Hindlimb muscle (tissue), 1 donor: ENCODE data around the gene ELMO1. TPM values are rescaled to one million over a fixed set of nuclear protein-coding genes. Genes with fewer than 3 reads are reported as not detected.

ENCODE experiments used
- DNase-seq: peaks from one replicate; pipeline ENCODE4 v3.0.0-alpha.2; 2013
- polyA plus RNA-seq: library from polyadenylated mRNA; unstranded; fragments of 120-200 nt; gene quantifications from one replicate; pipeline ENCODE4 v1.2.1, GENCODE V29; 2013; ENCODE audit not compliant: insufficient read length

Gene ELMO1
- polyA plus RNA-seq, 1 donor, result 28.3 TPM

DNA sequence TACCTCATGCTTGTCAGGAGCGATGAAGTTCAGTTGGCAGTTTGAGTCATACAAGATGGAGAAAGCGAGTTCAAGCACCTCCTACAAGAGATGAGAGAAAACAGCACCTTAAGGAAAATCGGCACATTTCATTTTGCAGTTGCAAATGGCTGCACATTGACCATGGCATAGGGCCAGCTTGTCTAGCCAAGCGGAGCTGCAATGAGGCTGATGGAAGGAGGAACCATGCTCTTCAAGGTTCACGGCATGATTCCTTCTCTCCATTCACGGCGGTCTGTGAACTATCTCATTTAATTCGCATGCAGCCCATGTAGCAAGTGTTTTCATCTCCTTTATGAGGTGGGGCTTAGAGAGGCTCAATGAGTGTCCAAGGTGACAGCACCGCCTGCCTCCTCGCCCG is 587.0 kb downstream of the ELMO1 start:
- no peak for DNase-seq

DNA sequence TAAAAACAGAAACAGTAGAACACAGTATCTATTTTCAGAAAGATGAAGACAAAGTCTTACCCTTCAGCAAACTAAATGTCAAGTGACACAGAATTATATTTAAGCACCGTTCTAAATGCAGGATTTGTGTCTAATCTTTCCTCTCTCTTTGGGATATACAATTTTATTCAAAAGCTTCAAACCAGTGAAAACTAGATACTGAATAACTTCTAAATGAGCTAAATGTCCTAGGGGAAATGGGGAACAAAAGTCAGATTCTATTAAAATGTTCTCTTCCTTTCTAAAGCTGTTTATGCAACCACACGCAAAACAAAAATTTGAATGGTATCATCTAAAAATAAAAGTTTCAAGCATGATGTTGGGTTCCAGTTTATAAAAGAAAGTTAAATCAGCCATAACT is 588.0 kb downstream of the ELMO1 start:
- no peak for DNase-seq

DNA sequence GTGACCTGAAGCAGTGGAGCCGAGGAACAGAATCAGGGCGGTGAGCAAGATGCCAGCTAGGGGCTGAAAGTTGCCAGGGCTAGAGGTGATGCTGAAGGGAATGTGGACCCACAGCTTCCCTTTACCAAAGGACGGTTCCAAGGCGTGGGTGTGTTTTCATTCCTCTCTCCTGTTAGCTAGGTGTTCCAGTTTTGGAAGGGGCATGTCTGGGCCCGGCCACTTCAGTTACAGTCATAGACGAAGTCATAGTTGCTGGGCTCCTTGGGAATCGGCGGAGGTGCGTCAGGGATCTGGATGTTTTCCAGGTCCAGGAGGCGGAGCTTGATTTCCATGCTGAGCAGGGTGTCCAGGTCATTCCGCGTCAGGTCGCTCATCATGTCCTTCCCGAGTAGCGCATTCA is 593.3 kb downstream of the ELMO1 start:
- no peak for DNase-seq

DNA sequence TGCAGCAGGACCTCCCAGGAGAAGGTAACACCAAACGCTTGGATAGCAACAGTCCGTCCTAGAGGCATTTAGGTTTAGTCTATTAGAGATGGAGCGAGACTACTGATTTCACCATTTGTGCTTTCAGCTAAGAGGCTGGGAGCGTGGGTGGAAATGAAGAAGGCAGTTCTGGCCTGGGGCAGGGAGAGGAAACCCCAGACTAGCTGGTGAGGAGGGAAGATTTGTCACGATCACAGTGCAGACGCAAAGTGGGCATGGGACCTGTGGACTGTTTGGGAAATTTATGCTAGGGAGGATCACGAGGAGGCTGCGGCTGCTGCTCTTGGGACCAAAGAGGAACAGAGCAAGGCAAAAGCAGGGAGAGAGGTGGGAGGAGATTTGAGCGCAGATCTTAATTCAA is 594.0 kb downstream of the ELMO1 start:
- no peak for DNase-seq

DNA sequence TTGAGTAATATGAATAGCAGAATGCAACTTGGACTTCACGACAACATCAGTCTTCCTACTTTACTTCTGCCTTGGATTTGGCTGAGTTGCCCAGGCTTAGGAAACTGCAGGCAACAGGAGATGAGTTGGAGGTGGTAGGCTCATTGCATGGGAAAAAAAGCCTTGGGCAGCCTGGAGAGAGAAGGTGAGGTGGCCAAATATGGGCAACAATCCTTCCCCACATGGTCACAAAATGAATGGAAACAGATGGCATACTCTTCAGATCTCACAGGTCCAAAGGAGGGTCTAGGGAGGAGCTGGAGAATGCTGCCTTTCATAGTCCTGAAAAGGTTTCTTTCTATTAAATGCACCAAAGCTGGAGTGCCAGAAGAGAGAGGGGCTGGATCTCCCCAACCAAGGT is 595.7 kb downstream of the ELMO1 start:
- DNase-seq, result no peak

DNA sequence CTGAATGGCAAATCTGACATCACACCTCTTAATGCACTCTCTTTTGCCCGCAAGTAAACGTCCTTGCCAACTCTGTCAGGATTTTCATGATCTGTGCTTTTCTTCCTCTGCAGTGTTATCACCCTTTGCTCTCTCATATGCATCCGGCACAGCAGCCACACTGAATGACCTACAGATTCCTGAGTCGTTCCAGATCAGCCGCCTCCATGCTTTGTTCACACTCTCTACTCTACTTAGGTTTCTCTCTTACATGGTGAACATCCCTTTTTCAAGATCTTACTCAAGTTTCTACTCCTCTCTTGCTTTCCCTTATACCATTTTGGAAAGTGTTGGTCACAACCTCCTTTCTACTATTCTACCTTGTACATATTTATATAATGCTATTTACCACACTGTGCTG is 596.6 kb downstream of the ELMO1 start:
- DNase-seq, result no peak

DNA sequence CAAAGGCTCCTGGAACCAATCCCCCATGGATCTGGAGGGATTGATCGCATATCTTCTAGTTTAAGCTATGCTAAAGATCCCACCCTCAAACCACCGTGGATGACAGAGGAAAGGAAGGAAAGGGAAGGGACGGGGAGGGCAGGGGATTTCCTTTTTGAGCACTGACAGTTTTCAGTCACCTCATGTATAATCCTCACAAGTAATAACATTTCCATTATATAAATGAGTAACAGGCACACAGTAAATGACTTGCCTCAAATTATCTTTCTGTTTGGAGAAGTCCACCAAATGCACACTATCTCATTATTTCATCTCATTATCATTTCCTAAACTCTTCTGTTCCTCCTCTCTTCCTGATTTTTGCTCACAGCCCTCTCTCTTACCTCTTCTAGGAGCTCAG is 597.3 kb downstream of the ELMO1 start:
- DNase-seq, result no peak

DNA sequence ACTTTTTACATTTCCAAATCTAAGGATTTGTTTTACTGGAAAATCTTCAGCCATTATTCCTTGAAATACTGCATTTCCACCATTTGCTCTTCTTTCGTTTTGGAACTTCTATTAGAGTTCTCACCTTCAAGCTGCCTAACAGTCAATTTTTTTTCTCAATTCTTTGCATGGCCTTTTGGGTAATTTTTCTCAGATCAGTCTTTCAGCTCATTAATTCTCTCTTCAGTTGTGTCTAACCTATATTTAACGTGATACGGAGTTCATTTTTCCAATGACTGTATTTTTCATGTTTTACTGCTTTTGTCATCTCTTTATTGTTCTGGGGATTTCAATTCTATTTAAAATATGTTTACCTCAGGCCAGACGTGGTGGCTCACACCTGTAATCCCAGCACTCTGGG is 600.7 kb downstream of the ELMO1 start:
- no peak for DNase-seq

DNA sequence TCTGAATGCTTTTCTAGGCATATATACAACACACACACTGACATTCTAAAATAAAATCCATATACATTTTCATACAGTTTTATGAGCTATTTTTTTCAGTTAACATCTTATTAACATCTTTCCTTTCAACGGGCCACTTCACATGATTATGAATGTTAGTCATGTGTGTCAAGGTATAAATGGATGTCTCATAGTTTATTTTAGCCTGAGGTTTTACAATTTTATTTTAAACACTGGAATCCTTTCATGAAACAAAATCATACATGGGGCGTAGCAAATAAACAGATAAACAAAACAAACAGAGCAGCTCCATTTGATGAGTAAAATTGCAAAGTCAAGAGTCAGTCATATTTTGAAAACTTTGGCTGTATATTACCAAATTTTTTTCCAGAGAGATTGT is 604.3 kb downstream of the ELMO1 start:
- DNase-seq, result no peak

DNA sequence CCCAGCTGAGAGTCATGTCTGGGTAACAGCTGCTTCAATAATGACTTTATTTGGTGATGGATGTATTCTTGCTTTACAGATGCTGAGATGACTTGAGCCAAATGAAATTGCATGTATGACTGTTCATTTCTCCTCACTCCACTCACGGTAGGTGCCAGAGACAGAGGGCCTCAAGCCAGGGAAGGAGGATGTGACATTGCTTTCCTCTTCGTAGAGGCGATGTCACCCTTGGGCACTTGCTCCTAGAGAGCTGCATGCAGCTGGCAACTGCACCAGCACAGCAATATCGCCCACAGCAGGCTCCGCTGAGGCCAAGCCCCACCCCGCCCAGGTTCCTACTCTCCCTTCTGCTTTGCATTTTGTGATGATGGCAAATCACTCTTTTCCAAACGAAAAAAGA is 607.8 kb downstream of the ELMO1 start:
- no peak for DNase-seq

DNA sequence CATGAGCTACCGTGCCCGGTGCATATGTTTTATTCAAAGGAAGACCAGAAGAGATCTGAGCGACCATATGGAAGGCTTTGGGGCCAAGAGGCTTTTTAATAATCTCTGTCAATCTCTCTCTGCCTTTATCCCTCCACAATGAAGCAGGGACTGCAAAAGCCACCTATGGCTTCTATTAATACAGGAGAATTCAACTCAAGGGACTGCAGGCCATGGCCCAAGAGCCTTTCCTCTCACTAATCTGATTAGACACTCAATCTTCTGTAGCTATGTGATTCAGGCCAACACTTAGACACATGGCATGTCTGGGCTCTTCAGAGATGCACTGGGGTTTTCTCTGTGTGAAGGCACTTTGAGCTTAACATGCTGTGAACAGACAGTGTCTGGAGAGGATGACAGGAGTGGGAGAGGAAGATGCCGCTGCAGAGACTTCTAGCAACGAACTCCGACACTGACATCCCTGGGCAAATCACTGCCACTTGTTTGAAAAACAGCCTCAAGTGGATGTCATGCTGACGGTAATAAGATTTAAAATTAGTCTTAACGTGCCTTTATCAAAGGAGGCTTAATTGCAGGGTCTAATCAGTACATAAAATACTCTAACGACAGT is 609.9 kb downstream of the ELMO1 start:
- DNase-seq, result no peak

DNA sequence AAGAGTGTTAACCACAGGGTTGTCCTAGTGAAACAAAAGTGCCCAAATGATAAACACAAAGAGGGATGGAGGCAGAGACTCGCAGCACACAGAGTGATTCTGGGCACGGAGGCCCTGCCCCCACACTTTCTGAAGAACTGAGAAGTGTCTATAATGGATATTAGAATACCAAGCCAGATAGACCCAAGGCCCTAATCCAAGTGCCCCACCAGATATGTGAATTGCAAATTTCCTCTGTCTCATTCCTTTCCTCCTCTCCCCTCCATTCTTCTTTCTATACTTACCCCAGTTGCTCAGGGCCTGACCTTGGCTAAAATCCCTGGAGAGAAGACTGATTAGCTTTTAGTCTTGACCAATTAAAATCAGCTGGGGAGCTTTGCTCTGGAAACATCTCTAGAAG is 617.6 kb downstream of the ELMO1 start:
- DNase-seq, result no peak

DNA sequence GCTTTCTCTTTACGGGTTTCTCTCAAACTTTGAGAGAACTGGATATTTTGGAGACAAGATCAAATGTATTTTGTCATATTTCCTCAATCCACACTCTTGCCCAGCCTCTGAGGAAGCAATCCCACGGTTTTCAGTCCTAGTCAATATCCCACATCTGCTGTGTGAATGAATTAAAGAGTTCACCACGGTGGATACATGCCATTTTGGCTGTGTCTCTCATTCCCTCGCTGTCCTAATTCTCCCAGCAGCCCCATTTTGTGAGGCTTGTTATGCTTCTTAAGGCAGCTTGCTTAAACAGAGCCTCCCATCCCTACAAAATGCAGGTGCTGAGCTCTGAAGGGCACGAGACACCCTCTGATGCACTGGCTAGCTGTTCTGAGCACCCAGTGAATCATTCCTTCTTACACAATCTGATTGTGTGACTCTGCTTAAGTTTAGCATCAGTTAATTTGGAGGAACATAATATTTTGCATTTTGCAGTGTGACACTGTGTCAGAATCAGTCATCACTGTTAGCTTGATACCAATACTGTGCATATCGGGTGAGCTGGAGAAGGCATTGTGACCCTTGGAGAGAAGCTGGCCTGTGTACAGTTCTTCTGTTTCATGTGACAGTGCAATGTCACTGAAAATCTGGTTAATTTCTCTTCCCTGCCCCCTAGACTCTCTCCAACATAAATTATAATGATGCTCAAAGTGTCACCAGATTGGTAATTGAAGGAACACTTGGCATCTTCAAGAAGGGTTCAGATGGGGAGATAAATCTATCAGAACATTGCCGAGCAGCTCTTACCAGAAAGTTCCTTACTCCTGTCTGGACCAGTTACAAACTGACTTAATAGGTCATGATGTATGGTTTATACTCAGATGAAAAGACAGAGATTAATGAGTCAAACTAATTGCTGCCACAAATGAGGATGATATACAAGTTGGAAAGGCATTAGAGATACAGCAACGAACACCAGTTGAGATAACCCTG is 620.6 kb downstream of the ELMO1 start:
- DNase-seq, result no peak

DNA sequence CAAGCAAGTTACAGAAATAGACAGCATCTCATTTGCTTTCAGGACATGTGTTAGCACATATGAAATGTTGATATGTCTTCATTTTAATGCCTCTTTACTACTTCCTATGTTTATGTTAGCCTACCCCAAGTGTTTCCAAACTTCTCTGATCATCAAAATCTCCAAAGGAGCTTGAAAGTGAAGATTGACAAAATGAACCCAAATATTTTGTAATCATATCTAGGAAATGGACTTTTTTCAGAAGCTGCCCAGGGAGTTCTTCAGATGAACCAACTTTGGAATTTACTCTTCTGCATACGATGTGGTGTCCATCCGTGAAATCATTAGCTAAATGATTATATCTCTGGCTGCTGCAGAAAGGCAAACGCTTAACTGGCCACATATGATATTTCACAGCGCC is 623.2 kb downstream of the ELMO1 start:
- DNase-seq, result no peak

DNA sequence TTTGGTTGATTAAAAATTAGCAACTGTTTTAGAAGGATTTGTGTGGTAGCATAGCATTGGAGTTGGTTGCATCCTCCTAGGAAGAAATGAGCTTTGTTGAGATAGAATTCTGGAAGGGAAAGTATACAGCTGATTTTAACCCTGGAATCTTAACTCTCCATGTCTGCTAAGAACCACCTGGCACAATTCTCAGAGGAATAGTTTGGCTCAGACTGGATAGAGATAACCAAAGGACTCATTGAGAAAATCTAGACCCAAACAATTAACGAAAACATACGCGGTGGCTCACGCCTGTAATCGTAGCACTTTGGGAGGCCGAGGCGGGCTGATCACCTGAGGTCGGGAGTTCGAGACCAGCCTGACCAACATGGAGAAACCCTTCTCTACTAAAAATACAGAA is 625.3 kb downstream of the ELMO1 start:
- DNase-seq, result no peak

DNA sequence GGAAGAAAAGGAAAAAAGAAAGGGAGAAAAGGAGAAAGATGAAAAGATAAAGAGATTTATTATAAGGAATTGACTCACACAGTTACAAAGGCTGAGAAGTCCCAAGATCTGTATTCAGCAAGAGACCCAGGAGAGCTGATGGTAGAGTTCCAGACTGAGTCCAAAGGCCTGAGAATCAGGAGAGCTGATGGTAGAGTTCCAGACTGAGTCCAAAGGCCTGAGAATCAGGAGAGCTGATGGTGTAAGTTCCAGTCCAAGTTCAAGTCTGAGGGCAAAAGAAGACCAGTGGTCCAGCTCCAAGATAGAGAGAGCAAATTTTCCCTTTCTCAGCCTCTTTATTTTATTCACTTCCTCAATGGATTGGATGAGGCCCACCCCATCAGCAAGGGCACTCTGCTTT is 627.0 kb downstream of the ELMO1 start:
- DNase-seq, result no peak

DNA sequence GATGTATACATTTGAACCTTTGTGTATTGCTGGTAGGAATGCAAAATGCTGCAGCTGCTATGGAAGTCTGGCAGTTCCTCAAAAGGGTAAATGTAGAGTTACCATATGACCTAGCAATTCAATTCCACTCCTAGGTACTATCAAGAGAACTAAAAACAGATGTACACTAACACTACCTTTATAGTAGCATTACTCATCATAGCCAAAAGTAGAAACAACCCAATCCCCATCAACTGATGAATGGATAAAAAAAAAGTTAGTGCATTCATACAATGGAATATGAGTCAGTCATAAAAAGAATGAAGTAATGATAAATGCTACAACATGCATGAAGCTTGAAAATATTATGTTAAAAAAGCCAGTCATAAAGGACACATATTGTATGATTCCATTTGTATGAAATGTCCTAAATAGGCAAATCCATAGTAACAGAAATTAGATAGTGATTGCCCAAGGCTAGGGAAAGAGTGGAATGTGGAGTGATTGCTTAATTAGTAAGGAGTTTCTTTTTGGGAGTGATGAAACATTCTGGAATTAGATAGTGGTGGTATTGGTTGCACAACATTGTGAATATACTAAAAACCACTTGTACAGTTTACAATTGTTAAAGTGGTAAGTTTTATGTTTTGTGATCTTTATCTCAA is 628.0 kb downstream of the ELMO1 start:
- no peak for DNase-seq

DNA sequence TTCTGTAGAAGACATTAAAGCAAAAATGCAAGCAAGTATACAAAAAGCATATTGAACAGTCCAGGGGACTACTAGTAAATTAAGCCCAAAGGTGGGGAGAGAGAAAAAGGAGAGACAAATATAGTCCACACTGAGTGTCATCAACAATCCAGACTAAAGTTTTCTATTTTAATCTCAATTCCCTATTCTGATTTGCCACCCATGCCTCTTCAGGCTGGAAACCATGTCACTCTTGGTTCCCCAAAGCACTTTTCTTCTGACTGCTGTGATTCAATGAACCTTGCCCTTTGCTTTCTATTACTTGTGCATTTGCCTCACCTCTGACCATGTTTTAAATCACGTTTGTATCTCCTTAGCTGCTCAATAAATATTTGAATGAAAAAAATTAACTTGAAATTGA is 629.0 kb downstream of the ELMO1 start:
- no peak for DNase-seq

DNA sequence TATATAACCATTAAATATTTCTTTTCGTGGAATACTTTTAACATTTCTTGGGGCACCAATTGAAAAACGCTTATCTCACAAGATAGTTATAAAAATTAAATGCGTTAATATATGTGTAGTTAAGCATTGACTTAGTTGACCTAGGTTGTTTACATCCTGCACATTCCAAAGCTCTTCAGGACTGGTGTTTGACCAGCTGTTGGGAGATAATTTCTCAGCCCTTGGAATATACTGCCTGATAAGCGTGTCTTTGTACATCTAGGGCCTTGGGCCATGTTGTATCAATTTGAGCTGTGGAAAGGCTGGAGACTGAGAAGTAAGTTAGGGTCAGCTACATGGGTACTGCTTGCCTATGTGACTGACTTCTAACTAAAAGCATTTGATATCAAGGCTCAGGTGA is 634.4 kb downstream of the ELMO1 start:
- DNase-seq, result no peak

DNA sequence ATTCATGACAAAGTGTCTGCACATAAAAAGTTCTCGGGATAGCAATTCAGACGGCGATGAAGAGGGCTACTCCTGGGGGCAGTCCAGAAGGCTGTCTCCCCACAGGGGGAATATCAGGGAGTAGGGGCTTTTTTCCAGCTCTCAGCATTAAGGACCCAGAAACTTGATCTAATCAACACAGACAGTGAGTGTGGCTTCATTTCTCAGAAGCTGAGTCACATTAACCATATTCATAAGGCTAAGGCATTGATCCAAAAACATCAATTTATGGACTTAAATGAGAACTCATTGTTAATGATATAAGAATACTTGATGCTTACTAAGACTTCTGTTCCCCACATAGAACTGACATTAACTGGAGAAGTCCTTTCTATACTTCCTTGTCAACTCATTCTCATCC is 636.9 kb downstream of the ELMO1 start:
- DNase-seq, result no peak

DNA sequence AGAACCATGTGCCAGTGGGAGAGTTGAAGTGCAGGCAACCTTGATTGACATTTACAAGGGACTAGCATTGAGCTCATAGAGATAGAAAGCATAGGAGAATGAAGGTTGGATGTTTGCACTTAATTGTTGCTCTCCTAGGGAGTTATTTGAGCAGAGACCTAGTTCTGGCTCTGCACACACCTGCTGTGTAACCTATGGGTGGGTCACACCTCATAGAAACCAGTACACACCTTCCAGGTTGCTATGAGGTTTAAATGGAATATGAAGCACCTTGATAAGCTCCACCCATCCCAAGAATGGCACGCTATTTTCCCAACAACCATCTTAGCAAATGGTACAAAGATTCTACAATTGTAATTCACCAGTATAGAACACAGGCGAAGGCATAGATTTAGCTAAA is 638.2 kb downstream of the ELMO1 start:
- DNase-seq, result no peak

DNA sequence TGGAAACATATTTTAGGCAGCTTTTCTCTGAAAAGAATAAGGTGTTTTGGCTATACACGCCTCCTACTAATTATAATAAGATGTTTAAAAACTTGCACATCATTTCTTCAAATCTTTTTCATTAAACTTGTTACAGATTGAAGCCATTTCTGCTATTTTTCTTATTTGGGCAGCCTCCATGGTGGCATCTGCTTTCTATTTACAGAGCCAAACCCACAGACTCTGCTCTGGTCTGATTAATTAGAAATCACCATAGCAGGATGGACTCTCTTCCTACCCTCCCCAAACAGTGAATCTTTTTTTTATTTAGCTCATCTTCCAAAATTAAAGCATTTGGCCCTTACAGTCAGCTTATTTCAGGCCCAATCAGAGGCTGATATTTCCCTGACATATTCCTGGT is 638.6 kb downstream of the ELMO1 start:
- DNase-seq, result no peak

DNA sequence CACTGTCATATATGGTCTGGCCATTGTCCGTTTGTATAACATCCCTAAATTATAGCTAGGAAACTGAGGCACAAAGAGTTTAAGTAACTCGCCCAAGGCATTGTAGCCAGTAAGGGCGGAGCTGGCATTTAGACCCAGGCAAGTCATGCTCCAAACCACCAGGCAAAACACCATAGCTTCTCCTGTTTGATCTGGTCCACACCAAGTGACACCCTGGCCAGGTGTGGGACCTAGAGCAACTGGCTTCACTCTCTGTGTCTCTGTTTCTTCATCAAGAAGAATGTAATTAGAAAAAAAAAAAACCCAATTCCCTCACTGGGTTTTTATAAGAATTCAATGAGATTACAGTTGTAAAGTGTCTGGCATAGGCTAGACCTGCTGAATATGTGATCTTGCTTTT is 639.2 kb downstream of the ELMO1 start:
- no peak for DNase-seq

DNA sequence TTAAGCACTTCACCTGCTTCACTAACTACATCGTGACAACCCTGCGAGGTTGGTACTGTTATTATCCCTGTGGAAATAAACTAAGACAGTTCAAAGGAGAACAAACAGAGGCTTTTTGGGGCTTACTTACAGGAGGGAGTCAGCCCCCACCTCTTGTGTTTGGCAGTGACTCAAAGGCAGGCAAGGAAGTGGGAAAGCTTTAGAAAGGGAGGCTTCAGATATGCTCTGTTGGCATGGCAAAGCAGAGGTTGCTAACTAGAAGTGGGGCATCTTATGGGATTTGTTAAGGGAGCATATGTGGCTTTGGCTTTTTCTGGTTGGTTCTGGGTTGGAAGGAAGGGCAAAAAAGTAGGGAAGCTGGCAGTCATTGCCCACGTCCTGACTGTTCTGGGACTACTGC is 639.6 kb downstream of the ELMO1 start:
- no peak for DNase-seq
